Stimulated activated CD4-positive, alpha-beta T cell treated with anti-CD3 and anti-CD28 coated beads, Interleukin-4, amount 100 ng/mL, for 4 hours (primary cell): ENCODE measurements around the gene ABCC6.
"Not testable (repeated sequence)": the region's sequence is repeated elsewhere in the genome, so short reads cannot be mapped to it uniquely, and the experiment has no call there.

ENCODE experiments used
- DNase-seq, 2 experiments: peaks; one replicate each; pipeline ENCODE4 v3.0.0-alpha.2; 2020

The ABCC6 gene

DNA sequence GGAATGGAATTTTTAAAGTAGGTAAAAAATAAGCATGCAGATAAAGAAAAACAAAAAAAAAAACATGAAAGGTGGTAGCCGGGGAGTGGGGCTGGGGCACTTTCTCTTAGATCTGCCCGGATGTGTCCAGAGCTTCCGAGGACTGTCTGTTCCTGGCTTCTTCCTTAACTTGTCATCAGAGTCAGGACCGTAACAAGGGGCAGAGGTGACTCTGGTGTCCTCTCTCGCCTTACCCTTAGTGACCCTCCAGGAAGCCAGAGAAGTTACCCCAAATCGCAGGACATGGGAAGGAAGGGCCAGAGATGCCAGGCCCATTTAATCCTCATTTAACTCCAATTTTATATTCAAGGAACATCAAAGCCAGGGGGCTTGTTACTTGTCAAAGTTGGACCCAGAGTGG lies 115.5 kb downstream of the ABCC6 start:
- no peak for DNase-seq

DNA sequence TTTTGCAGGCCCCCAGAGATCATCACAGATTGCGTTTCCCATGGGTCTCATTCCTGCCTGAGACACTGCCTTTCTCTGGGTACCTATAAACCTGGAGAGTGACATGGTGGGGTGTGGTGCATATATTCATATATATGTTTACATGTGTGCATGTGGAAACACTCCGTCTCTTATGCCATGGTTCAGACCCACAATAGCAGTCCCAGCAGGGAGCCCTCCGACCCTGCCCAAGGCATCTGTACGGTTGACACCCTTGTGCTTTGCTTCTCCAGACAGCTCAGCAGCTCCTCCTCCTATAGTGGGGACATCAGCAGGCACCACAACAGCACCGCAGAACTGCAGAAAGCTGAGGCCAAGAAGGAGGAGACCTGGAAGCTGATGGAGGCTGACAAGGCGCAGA lies 116.8 kb downstream of the ABCC6 start:
- no peak for DNase-seq

DNA sequence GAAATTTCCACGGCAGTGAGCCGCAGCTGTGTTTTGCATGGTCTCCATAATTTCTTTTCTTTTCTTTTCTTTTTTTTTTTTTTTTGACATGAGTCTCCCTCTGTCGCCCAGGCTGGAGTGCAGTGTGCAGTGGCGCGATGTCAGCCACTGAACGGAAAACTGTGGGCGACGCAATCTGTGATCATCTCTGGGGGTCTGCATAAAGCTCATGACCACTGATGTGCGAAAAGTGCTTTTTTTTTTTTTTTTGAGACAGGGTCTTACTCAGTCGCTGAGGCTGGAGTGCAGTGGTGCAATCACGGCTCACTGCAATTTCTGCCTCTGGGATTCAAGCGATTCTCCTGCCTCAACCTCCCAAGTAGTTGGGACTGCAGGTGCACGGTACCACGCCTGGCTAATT lies 117.6 kb downstream of the ABCC6 start:
- DNase-seq, result no peak

- DNase-seq, result not testable (repeated sequence)
Observed at GRCh38 chr16:16104804-16105141, 118.5 kb downstream of the ABCC6 start.

DNA sequence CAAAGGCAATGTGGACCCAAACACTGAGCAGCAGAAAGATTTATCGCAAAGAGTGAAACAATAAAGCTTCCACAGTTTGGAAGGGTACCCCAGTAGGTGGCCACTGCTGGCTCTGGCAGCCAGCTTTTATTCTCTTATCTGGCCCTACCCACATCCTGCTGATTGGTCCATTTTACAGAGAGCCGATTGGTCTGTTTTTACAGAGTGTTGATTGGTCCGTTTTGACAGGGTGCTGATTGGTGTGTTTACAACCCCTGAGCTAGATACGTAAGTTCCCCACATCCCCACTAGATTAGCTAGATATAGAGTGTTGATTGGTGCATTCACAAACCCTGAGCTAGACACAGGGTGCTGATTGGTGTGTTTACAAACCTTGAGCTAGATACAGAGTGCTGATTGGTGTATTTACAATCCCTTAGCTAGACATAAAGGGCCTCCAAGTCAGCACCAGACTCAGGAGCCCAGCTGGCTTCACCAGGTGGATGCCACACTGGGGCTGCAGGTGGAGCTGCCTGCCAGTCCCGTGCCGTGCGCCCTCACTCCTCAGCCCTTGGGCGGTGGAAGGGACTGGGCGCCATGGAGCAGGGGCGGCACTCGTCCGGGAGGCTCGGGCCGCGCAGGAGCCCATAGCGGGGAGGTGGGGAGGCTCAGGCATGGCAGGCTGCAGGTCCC lies 119.0 kb downstream of the ABCC6 start:
- not testable (repeated sequence) for DNase-seq

DNA sequence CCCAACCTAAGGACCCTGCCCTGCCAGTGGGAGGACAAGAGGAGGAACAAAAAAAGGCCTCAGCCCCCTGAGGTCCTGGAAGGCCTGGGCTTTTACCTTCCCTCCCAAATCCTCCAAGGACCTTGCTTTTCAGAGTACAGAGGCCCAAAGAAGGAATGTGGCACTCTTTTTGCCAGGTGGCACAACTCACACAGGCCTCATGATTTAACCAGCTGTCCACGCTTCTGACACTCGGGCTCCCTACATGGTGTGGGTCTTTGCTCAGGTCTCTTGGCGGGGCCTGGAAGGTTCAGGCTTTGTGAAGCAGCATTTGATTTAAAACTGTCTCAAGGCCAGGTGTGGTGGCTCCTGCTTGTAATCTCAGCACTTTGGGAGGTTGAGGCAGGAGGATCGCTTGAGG lies 120.6 kb downstream of the ABCC6 start:
- no peak for DNase-seq

- no peak for DNase-seq
Observed at GRCh38 chr16:16101585-16101984, 121.7 kb downstream of the ABCC6 start.

GRCh38 chr16:16100631-16101030 lies 122.7 kb downstream of the ABCC6 start:
- DNase-seq, result no peak

GRCh38 chr16:16099320-16099719 lies 124.0 kb downstream of the ABCC6 start:
- no peak for DNase-seq
